Activated CD8-positive, alpha-beta T cell treated with anti-CD3 and anti-CD28 coated beads, Interleukin-2, amount 10 ng/mL, durations not matched to agents 7 days and 5 days (primary cell): Measurements from ENCODE around the gene MON2. TPM values are rescaled to one million over a fixed set of nuclear protein-coding genes. Genes with fewer than 3 reads are reported as not detected.
A peak's percentile ranks its signal among the peaks of the same experiment; 100 is the strongest.
"Not testable (repeated sequence)": the region's sequence is repeated elsewhere in the genome, so short reads cannot be mapped to it uniquely, and the experiment has no call there.

Experiments
- ATAC-seq: fragments of 150-1000 bp; cut with Tn5 transposase; one replicate; pipeline ENCODE4 v1.10.0; 2021; ENCODE audit warnings: moderate library complexity
- CTCF ChIA-PET: fragments of 350-600 bp; sonication (Branson Sonifier 250); formaldehyde crosslinking; loops from one replicate; lab custom pipeline; 2021; ENCODE audit warnings: antibody characterized with exemption; lab: Charles Lee
- POLR2A ChIA-PET: fragments of 350-600 bp; sonication (Branson Sonifier 250); formaldehyde crosslinking; loops from one replicate; lab custom pipeline; 2021; ENCODE audit warnings: antibody characterized with exemption; lab: Charles Lee
- DNase-seq: peaks from one replicate; pipeline ENCODE4 v3.0.0-alpha.2; 2020
- H3K27ac Mint-ChIP-seq: one replicate; pipeline ENCODE4 v1.8.0; 2021; ENCODE audit warnings: mild to moderate bottlenecking, mixed read lengths
- H3K27me3 Mint-ChIP-seq: one replicate; pipeline ENCODE4 v1.8.0; 2021; ENCODE audit warnings: low read depth, mixed read lengths
- H3K36me3 Mint-ChIP-seq: one replicate; pipeline ENCODE4 v1.8.0; 2021; ENCODE audit warnings: low read depth, mixed read lengths
- H3K4me1 Mint-ChIP-seq: one replicate; pipeline ENCODE4 v1.8.0; 2021; ENCODE audit warnings: low read depth, mixed read lengths
- H3K4me3 Mint-ChIP-seq: one replicate; pipeline ENCODE4 v1.8.0; 2021; ENCODE audit warnings: mild to moderate bottlenecking, mixed read lengths
- H3K9me3 Mint-ChIP-seq: one replicate; pipeline ENCODE4 v1.8.0; 2022; ENCODE audit warnings: mixed read lengths; ENCODE audit not compliant: insufficient read depth
- total RNA-seq, 2 experiments: library from RNA; stranded (reverse); gene quantifications; one replicate each; pipeline ENCODE4 v1.2.3, GENCODE V29; 2021

Gene MON2
- total RNA-seq, 2 experiments from 2014 or later, result 40.0 to 46.6 TPM

GRCh38 chr12:62448436-62448835 is 18.2 kb upstream of the MON2 start:
- Mint-ChIP-seq H3K4me3 (no peak overlapping the region), H3K27ac (no peak overlapping the region), H3K36me3 (peaks cover 2% of the 10 kb centered on the region), H3K27me3 (peaks cover 13% of the 10 kb centered on the region), H3K9me3 (peaks cover 3% of the 10 kb centered on the region), H3K4me1 (no peaks in the 10 kb centered on the region)
- ChIA-PET CTCF (no interaction called here), POLR2A (no interaction called here)
- no peak for ATAC-seq
- no peak for DNase-seq

GRCh38 chr12:62455429-62455828 is 11.2 kb upstream of the MON2 start:
- H3K27ac Mint-ChIP-seq, H3K27me3 Mint-ChIP-seq, ATAC-seq, H3K4me1 Mint-ChIP-seq, POLR2A ChIA-PET, H3K9me3 Mint-ChIP-seq, DNase-seq, H3K4me3 Mint-ChIP-seq, H3K36me3 Mint-ChIP-seq: not testable (repeated sequence)
- CTCF ChIA-PET, result interaction anchor here (2.5 kb wide), 1 partner anchor 17 kb away, joined by 6 read pairs; no protein-coding TSS in a partner anchor

GRCh38 chr12:62458626-62459025 is 8.0 kb upstream of the MON2 start:
- H3K4me3 Mint-ChIP-seq, result no peak overlapping the region
- ChIA-PET POLR2A (no interaction called here), CTCF (interaction anchor here (0.9 to 1.3 kb wide), 2 partner anchors 20 to 22 kb away, joined by 3 to 5 read pairs; no protein-coding TSS in a partner anchor)
- peaks cover 3% of the 10 kb centered on the region for H3K36me3 Mint-ChIP-seq
- ATAC-seq, result no peak
- H3K9me3 Mint-ChIP-seq, result peaks cover 17% of the 10 kb centered on the region
- no peak for DNase-seq
- H3K4me1 Mint-ChIP-seq, result no peaks in the 10 kb centered on the region
- no peak overlapping the region for H3K27ac Mint-ChIP-seq
- peaks cover 3% of the 10 kb centered on the region for H3K27me3 Mint-ChIP-seq

- Mint-ChIP-seq H3K4me3 (no peak overlapping the region), H3K27ac (no peak overlapping the region), H3K27me3 (peaks cover 3% of the 10 kb centered on the region), H3K36me3 (peaks cover 6% of the 10 kb centered on the region), H3K9me3 (peaks cover 24% of the 10 kb centered on the region), H3K4me1 (no peaks in the 10 kb centered on the region)
- ChIA-PET CTCF (no interaction called here), POLR2A (no interaction called here)
- no peak for ATAC-seq
- no peak for DNase-seq
Observed at GRCh38 chr12:62459976-62460375, 6.7 kb upstream of the MON2 start.

GRCh38 chr12:62461171-62461837 is 5.3 kb upstream of the MON2 start:
- H3K4me1 Mint-ChIP-seq, DNase-seq, H3K36me3 Mint-ChIP-seq, H3K4me3 Mint-ChIP-seq, CTCF ChIA-PET, H3K27ac Mint-ChIP-seq, POLR2A ChIA-PET, ATAC-seq, H3K27me3 Mint-ChIP-seq: not testable (repeated sequence)
- H3K9me3 Mint-ChIP-seq, result peaks cover 24% of the 10 kb centered on the region

GRCh38 chr12:62463252-62463651 is 3.4 kb upstream of the MON2 start:
- CTCF ChIA-PET, POLR2A ChIA-PET, DNase-seq, H3K27me3 Mint-ChIP-seq, H3K4me3 Mint-ChIP-seq, H3K27ac Mint-ChIP-seq, ATAC-seq: not testable (repeated sequence)
- Mint-ChIP-seq H3K36me3 (peaks cover 10% of the 10 kb centered on the region), H3K9me3 (peaks cover 24% of the 10 kb centered on the region), H3K4me1 (peaks cover 12% of the 10 kb centered on the region)

GRCh38 chr12:62466018-62466593 is 520 bp upstream of the MON2 start:
- DNase-seq (peak; percentile 35), ATAC-seq (peak; percentile 15)
- H3K27ac Mint-ChIP-seq, result peak overlapping the region; percentile 96
- peaks cover 15% of the 10 kb centered on the region for H3K36me3 Mint-ChIP-seq
- peaks cover 21% of the 10 kb centered on the region for H3K4me1 Mint-ChIP-seq
- CTCF ChIA-PET, result interaction anchor here (0.5 to 6.0 kb wide), 6 partner anchors 29 to 1973 kb away, joined by 3 to 45 read pairs (median 4); no protein-coding TSS in a partner anchor
- peaks cover 24% of the 10 kb centered on the region for H3K9me3 Mint-ChIP-seq
- H3K27me3 Mint-ChIP-seq, result peaks cover 3% of the 10 kb centered on the region
- H3K4me3 Mint-ChIP-seq, result peak overlapping the region; percentile 90
- POLR2A ChIA-PET, result interaction anchor here (1.2 to 1.4 kb wide), 2 partner anchors 31 to 137 kb away, joined by 3 read pairs; no protein-coding TSS in a partner anchor

- POLR2A ChIA-PET, result interaction anchor here (1.4 kb wide), 1 partner anchor 209 kb away, joined by 5 read pairs; the partner anchor contains the start of gene USP15
Observed at GRCh38 chr12:62468397-62468796, 1.8 kb downstream of the MON2 start.

GRCh38 chr12:62468935-62469334 is 2.3 kb downstream of the MON2 start:
- CTCF ChIA-PET, result interaction anchor here (6.0 kb wide), 1 partner anchor 32 kb away, joined by 45 read pairs; no protein-coding TSS in a partner anchor
- H3K4me3 Mint-ChIP-seq, result peak overlapping the region; percentile 38

More at GRCh38 chr12:62468397-62468796, 1.8 kb downstream of the MON2 start:
- peaks cover 16% of the 10 kb centered on the region for H3K36me3 Mint-ChIP-seq
- CTCF ChIA-PET, result interaction anchor here (6.0 kb wide), 1 partner anchor 32 kb away, joined by 45 read pairs; no protein-coding TSS in a partner anchor
- H3K4me1 Mint-ChIP-seq, result peaks cover 21% of the 10 kb centered on the region
- H3K9me3 Mint-ChIP-seq, result peaks cover 9% of the 10 kb centered on the region
- H3K27ac Mint-ChIP-seq, result no peak overlapping the region
- peak overlapping the region; percentile 90 for H3K4me3 Mint-ChIP-seq
- ATAC-seq (no peak), DNase-seq (no peak)
- H3K27me3 Mint-ChIP-seq, result no peaks in the 10 kb centered on the region

GRCh38 chr12:62469704-62470103 is 3.1 kb downstream of the MON2 start:
- Mint-ChIP-seq H3K4me1 (peaks cover 21% of the 10 kb centered on the region), H3K9me3 (no peaks in the 10 kb centered on the region), H3K36me3 (peaks cover 16% of the 10 kb centered on the region), H3K27me3 (no peaks in the 10 kb centered on the region), H3K27ac (no peak overlapping the region), H3K4me3 (no peak overlapping the region)
- ChIA-PET POLR2A (interaction anchor here (0.9 kb wide), 1 partner anchor 52 kb away, joined by 6 read pairs; no protein-coding TSS in a partner anchor), CTCF (interaction anchor here (6.0 kb wide), 1 partner anchor 33 kb away, joined by 45 read pairs; no protein-coding TSS in a partner anchor)
- no peak for DNase-seq
- ATAC-seq, result no peak

More at GRCh38 chr12:62468935-62469334, 2.3 kb downstream of the MON2 start:
- Mint-ChIP-seq H3K27ac (no peak overlapping the region), H3K36me3 (peaks cover 14% of the 10 kb centered on the region), H3K27me3 (no peaks in the 10 kb centered on the region), H3K4me1 (peaks cover 21% of the 10 kb centered on the region), H3K9me3 (peaks cover 3% of the 10 kb centered on the region)
- ATAC-seq (no peak), DNase-seq (no peak)
- POLR2A ChIA-PET, result interaction anchor here (0.9 kb wide), 1 partner anchor 51 kb away, joined by 6 read pairs; no protein-coding TSS in a partner anchor

GRCh38 chr12:62471734-62472133 is 5.1 kb downstream of the MON2 start:
- ChIA-PET CTCF (interaction anchor here (1.1 kb wide), 1 partner anchor 35 kb away, joined by 3 read pairs; no protein-coding TSS in a partner anchor), POLR2A (no interaction called here)
- H3K27me3 Mint-ChIP-seq, result no peaks in the 10 kb centered on the region
- H3K27ac Mint-ChIP-seq, result no peak overlapping the region
- peaks cover 13% of the 10 kb centered on the region for H3K4me1 Mint-ChIP-seq
- H3K36me3 Mint-ChIP-seq, result peaks cover 21% of the 10 kb centered on the region
- no peak overlapping the region for H3K4me3 Mint-ChIP-seq
- no peak for ATAC-seq
- no peak for DNase-seq
- H3K9me3 Mint-ChIP-seq, result no peaks in the 10 kb centered on the region
